ENCODE data around the gene TMEM117.

The TMEM117 gene

DNA sequence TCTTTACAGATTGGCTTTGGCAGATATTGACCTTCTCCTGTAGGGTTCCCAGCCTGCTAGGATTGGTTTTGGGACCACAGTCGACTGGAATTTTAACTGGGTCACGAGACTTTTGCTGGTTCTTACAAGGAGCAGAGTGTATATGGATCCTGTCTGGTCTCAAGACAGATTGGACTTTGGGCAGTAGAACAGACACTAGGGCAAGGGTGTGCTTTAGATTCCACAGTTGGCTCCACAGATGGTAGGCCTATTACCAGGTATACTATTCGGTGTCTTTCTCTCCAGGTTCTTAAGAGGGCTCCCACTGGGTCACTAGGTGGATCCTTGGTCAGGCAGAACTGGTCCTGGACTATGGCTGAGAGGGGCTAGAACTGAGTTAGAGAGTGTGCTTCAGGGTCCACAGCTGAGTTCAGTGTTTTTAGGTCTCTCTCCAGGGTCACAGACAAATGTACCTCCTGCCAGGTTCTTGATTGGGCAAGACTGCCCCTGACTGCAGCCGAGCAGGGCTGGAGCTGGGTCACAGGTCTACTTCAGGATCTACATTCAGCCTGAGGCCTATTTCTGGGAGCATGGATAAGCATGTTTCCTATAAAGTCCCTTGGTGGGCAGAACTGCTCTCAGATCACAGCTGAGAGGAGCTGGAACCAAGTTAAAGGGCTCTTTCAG lies 460.2 kb downstream of the TMEM117 start:
- H3K27me3 ChIP-seq (ENCODE audit: control insufficient read depth, insufficient read depth, low read length), result no peaks in the 10 kb centered on the region
- no peak overlapping the region for H2AFZ ChIP-seq
- H3K4me1 ChIP-seq, result no peaks in the 10 kb centered on the region
- no peaks in the 10 kb centered on the region for H3K9me3 ChIP-seq (ENCODE audit: control insufficient read depth, low read length)
- no peak overlapping the region for H3K4me3 ChIP-seq (ENCODE audit: low read depth, low read length)
- H3K36me3 ChIP-seq (ENCODE audit: control insufficient read depth, insufficient read depth, low read length), result no peaks in the 10 kb centered on the region
- H3K27ac ChIP-seq, result no peak overlapping the region
- no peak overlapping the region for H3K4me2 ChIP-seq (ENCODE audit: low read length)
- no peaks in the 10 kb centered on the region for H3K79me2 ChIP-seq
- H3K9ac ChIP-seq, result no peak overlapping the region
- TF ChIP-seq, protein P1, sequence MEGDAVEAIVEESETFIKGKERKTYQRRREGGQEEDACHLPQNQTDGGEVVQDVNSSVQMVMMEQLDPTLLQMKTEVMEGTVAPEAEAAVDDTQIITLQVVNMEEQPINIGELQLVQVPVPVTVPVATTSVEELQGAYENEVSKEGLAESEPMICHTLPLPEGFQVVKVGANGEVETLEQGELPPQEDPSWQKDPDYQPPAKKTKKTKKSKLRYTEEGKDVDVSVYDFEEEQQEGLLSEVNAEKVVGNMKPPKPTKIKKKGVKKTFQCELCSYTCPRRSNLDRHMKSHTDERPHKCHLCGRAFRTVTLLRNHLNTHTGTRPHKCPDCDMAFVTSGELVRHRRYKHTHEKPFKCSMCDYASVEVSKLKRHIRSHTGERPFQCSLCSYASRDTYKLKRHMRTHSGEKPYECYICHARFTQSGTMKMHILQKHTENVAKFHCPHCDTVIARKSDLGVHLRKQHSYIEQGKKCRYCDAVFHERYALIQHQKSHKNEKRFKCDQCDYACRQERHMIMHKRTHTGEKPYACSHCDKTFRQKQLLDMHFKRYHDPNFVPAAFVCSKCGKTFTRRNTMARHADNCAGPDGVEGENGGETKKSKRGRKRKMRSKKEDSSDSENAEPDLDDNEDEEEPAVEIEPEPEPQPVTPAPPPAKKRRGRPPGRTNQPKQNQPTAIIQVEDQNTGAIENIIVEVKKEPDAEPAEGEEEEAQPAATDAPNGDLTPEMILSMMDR (IDR thresholded peaks at IDR 0.05), result no peak

DNA sequence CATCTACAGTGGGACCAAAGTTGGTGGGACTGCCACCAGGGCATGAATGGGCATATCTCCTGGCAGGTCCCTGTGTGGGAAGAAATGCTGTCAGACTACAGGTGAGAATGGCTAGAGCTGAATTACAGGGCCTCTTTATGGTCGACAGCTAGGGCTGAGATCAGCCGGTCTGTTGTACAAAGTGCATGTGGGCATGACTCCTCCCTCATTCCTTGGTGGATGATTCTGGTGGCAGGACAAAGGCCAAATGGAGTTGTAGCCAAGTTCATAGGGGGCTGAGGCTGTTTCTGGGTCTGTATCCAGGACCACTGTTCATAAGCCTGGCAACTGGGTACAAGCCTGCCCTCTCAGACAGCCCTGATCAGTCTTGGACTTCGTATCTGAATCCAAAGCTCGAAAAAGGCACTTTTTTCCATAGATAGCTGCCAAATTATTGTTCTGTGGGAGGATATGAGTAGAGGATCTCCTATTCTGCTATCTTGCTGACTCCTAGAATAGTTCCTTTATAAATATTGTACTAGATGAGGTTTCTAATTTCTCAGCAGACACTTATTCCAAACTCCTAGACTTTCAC lies 460.8 kb downstream of the TMEM117 start:
- Histone ChIP-seq H3K4me3 (ENCODE audit: low read depth, low read length) (no peak overlapping the region), H3K27ac (no peak overlapping the region), H3K4me2 (ENCODE audit: low read length) (no peak overlapping the region), H3K27me3 (ENCODE audit: control insufficient read depth, insufficient read depth, low read length) (no peaks in the 10 kb centered on the region), H2AFZ (no peak overlapping the region), H3K79me2 (no peaks in the 10 kb centered on the region), H3K9me3 (ENCODE audit: control insufficient read depth, low read length) (no peaks in the 10 kb centered on the region), H3K9ac (no peak overlapping the region), H3K4me1 (no peaks in the 10 kb centered on the region), H3K36me3 (ENCODE audit: control insufficient read depth, insufficient read depth, low read length) (no peaks in the 10 kb centered on the region)
- TF ChIP-seq, protein P1 (IDR thresholded peaks at IDR 0.05), result no peak

DNA sequence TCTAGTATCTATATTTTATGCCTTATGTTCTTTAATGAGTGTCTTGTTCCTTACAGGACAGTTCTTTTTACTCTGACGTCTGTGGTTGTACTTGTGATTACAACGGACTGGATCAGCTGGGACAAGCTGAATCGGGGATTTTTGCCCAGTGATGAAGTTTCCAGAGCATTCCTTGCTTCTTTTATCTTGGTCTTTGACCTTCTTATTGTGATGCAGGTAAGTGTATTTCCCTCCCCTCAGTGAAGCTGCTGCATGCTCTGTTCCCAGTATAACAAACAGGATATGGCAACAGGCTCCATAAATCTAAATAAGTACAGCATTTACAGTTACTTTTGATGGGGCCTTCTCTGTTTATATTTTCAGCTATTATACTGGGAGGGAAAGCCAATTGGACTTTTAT lies 463.6 kb downstream of the TMEM117 start:
- H3K27me3 ChIP-seq (ENCODE audit: control insufficient read depth, insufficient read depth, low read length), result no peaks in the 10 kb centered on the region
- H3K4me1 ChIP-seq, result no peaks in the 10 kb centered on the region
- no peak overlapping the region for H3K4me2 ChIP-seq (ENCODE audit: low read length)
- no peaks in the 10 kb centered on the region for H3K79me2 ChIP-seq
- H3K4me3 ChIP-seq (ENCODE audit: low read depth, low read length), result no peak overlapping the region
- no peak overlapping the region for H3K27ac ChIP-seq
- TF ChIP-seq, protein P1 (IDR thresholded peaks at IDR 0.05), result no peak
- no peak overlapping the region for H3K9ac ChIP-seq
- no peaks in the 10 kb centered on the region for H3K9me3 ChIP-seq (ENCODE audit: control insufficient read depth, low read length)
- H3K36me3 ChIP-seq (ENCODE audit: control insufficient read depth, insufficient read depth, low read length), result no peaks in the 10 kb centered on the region
- H2AFZ ChIP-seq, result no peak overlapping the region

DNA sequence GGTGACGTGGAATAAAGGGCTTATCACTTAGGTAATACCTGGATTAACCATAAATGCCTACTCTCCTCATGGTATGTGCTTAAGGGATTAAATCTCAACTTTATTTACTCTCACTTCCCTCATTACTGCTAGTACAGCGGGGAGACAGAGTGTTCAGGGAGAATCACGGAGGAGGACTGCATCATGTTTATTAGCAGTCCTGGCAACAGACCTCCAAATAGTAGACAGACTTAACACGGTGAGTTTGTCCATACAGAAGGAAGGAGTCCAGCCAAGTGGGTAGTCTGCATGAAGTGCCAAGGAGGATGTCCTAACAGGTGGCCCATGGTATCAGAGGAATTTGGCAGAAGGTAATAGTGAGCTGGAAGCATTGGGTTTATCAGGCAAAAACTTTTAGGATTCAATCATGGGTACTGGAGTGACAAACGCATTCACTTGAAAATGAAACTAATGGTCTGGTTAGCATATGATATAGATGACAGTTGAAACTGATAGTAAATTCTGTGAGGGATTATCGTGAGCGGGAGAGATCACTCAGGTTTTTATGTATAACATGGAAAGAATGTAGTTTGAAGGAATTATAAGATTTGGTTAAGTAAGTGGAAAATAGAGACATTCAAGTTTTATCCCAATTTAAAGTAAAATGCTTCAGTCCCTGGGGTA lies 471.8 kb downstream of the TMEM117 start:
- Histone ChIP-seq H3K9ac (no peak overlapping the region), H3K79me2 (no peaks in the 10 kb centered on the region), H2AFZ (no peak overlapping the region), H3K27ac (no peak overlapping the region), H3K4me3 (ENCODE audit: low read depth, low read length) (no peak overlapping the region), H3K36me3 (ENCODE audit: control insufficient read depth, insufficient read depth, low read length) (peaks cover 2% of the 10 kb centered on the region), H3K27me3 (ENCODE audit: control insufficient read depth, insufficient read depth, low read length) (no peaks in the 10 kb centered on the region), H3K4me1 (no peaks in the 10 kb centered on the region), H3K9me3 (ENCODE audit: control insufficient read depth, low read length) (no peaks in the 10 kb centered on the region), H3K4me2 (ENCODE audit: low read length) (no peak overlapping the region)
- TF ChIP-seq, protein P1 (IDR thresholded peaks at IDR 0.05), result no peak
